Natural killer cell (primary cell): Measurements from ENCODE around the gene KIRREL3. TPM values are rescaled to one million over a fixed set of nuclear protein-coding genes. Genes with fewer than 3 reads are reported as not detected.

Experiments
- ATAC-seq, 3 donors: fragments of 150-1000 bp in 2 of 3; fragments of 200-7000 bp in 1 of 3; cut with Tn5 transposase; 1 replicate in 1 of 3; 2 replicates in 2 of 3; pipeline ENCODE4 v1.10.0; 2021; ENCODE audit warnings: mild to moderate bottlenecking in 2 of 3, moderate library complexity in 2 of 3
- DNase-seq, 2 donors: peaks; one replicate each; pipeline versions ENCODE4 v3.0.0 to v3.0.0-alpha.2; 2013 to 2021; ENCODE audit warnings: mixed read lengths in 1 of 2
- H3K27ac ChIP-seq: one replicate; pipeline ENCODE4 v1.5.1; 2013; ENCODE audit warnings: mild to moderate bottlenecking, low read length
- H3K27me3 ChIP-seq: one replicate; pipeline ENCODE4 v1.6.1; 2013; ENCODE audit warnings: low read length; ENCODE audit not compliant: control insufficient read depth, insufficient read depth
- H3K36me3 ChIP-seq: one replicate; pipeline ENCODE4 v1.6.1; 2013; ENCODE audit warnings: low read length; ENCODE audit not compliant: control insufficient read depth, insufficient read depth
- H3K4me1 ChIP-seq: one replicate; pipeline ENCODE4 v1.6.1; 2013; ENCODE audit warnings: low read length; ENCODE audit not compliant: control insufficient read depth, insufficient read depth
- H3K4me3 ChIP-seq: one replicate; pipeline ENCODE4 v1.5.1; 2013; ENCODE audit warnings: low read length
- H3K9me3 ChIP-seq: one replicate; pipeline ENCODE4 v1.6.1; 2013; ENCODE audit warnings: low read length; ENCODE audit not compliant: control insufficient read depth, insufficient read depth
- H3K27ac Mint-ChIP-seq, 2 donors: one replicate each; pipeline ENCODE4 v1.8.0; 2022; ENCODE audit warnings: mild to moderate bottlenecking in 2 of 2, mixed read lengths in 2 of 2, moderate library complexity in 1 of 2
- H3K27me3 Mint-ChIP-seq, 2 donors: one replicate each; pipeline ENCODE4 v1.8.0; 2022; ENCODE audit warnings: low read depth in 2 of 2, mixed read lengths in 2 of 2
- H3K36me3 Mint-ChIP-seq: one replicate; pipeline ENCODE4 v1.8.0; 2022; ENCODE audit warnings: mixed read lengths
- H3K4me1 Mint-ChIP-seq, 2 donors: one replicate each; pipeline ENCODE4 v1.8.0; 2022; ENCODE audit warnings: mixed read lengths in 2 of 2
- H3K4me3 Mint-ChIP-seq: one replicate; pipeline ENCODE4 v1.8.0; 2022; ENCODE audit warnings: mild to moderate bottlenecking, moderate library complexity, mixed read lengths
- H3K9me3 Mint-ChIP-seq, 2 donors: one replicate each; pipeline ENCODE4 v1.8.0; 2022; ENCODE audit warnings: mixed read lengths in 2 of 2
- CTCF ChIP-seq: fragments of 200-600 bp; IDR thresholded peaks from one replicate; pipeline ENCODE4 v1.8.0; 2022; ENCODE audit warnings: antibody characterized with exemption
- WGBS: methylation state at CpG from one replicate; pipeline ENCODE4 v1.1.7; 2013; ENCODE audit warnings: missing lambda C conversion rate; ENCODE audit not compliant: insufficient coverage; 5-methylcytosine and 5-hydroxymethylcytosine counted together
- intact Hi-C: fragments of 100-400 bp; cut with micrococcal nuclease; formaldehyde crosslinking; loops from one replicate; pipeline ENCODE4 v1.14.2; 2022
- total RNA-seq, 4 donors: library from RNA; stranded (reverse); fragments of 120-200 nt in 1 of 4; gene quantifications; one replicate each; pipeline versions ENCODE4 v1.2.3 to v1.2.4, GENCODE V29; 2013 to 2022

The KIRREL3 gene
- total RNA-seq, 3 donors from 2014 or later (not counting 1 experiment from before 2014, with no cell fraction given): not detected

DNA sequence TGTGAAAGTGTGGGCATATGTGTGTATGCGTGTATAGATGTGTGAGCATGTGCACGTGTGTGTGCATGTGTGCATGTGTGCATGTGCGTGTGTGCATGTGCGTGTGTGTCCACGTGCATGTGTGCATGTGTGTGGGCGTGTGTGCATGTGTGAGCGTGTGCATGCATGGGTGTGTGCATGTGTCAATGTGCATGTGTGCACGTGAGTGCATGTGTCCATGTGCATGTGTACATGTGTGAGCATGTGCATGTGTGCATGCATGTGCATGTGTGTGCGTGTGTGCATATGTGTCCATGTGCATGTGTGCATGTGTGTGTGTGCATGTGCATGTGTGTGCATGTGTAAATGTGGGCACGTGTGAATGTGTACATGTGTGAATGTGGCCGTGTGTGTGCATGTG, 549.8 kb downstream of the KIRREL3 start:
- no peaks in the 10 kb centered on the region for H3K36me3 Mint-ChIP-seq
- peaks cover 5% of the 10 kb centered on the region in 2 donors for H3K9me3 Mint-ChIP-seq
- no peak for DNase-seq
- intact Hi-C loops: no loop called here
- Histone ChIP-seq H3K27me3 (no peaks in the 10 kb centered on the region), H3K27ac (no peak overlapping the region), H3K4me3 (no peak overlapping the region), H3K9me3 (no peaks in the 10 kb centered on the region), H3K36me3 (no peaks in the 10 kb centered on the region), H3K4me1 (no peaks in the 10 kb centered on the region)
- H3K4me1 Mint-ChIP-seq: peaks cover 6 to 7% of the 10 kb centered on the region in 2 donors
- ATAC-seq: no peak
- H3K27ac Mint-ChIP-seq: no peak overlapping the region
- H3K27me3 Mint-ChIP-seq: no peaks in the 10 kb centered on the region
- H3K4me3 Mint-ChIP-seq: no peak overlapping the region
- 98% methylated on average over 11 of the region's 11 CpGs for WGBS
- TF ChIP-seq CTCF: no peak

GRCh38 chr11:126450198-126450597, 550.4 kb downstream of the KIRREL3 start:
- no peaks in the 10 kb centered on the region for H3K9me3 ChIP-seq
- Mint-ChIP-seq H3K4me3 (no peak overlapping the region), H3K9me3 (peaks cover 5% of the 10 kb centered on the region in 2 donors), H3K27me3 (no peaks in the 10 kb centered on the region), H3K36me3 (no peaks in the 10 kb centered on the region), H3K27ac (peak overlapping the region in 1 of 2 donors; percentile 44), H3K4me1 (peaks cover 6 to 7% of the 10 kb centered on the region in 2 donors)
- no peak for DNase-seq
- H3K4me3 ChIP-seq: no peak overlapping the region
- 84% methylated on average over 7 of the region's 7 CpGs for WGBS
- TF ChIP-seq CTCF: no peak
- H3K27me3 ChIP-seq: no peaks in the 10 kb centered on the region
- peak in 1 of 3 donors; percentile 29 for ATAC-seq
- intact Hi-C loops: no loop called here
- H3K4me1 ChIP-seq: no peaks in the 10 kb centered on the region
- no peaks in the 10 kb centered on the region for H3K36me3 ChIP-seq
- H3K27ac ChIP-seq: no peak overlapping the region

- DNase-seq (no peak), ATAC-seq (no peak)
- Mint-ChIP-seq H3K4me1 (peaks cover 6 to 7% of the 10 kb centered on the region in 2 donors), H3K4me3 (no peak overlapping the region), H3K9me3 (peaks cover 5% of the 10 kb centered on the region in 2 donors), H3K27me3 (no peaks in the 10 kb centered on the region), H3K36me3 (no peaks in the 10 kb centered on the region), H3K27ac (no peak overlapping the region)
- no peak overlapping the region for H3K27ac ChIP-seq
- no peaks in the 10 kb centered on the region for H3K9me3 ChIP-seq
- no peak overlapping the region for H3K4me3 ChIP-seq
- intact Hi-C loops: loop anchor here (10.0 kb wide), 1 partner anchor 1048 kb away; no protein-coding TSS in a partner anchor
- 86% methylated on average over 10 of the region's 10 CpGs for WGBS
- no peaks in the 10 kb centered on the region for H3K36me3 ChIP-seq
- H3K27me3 ChIP-seq: no peaks in the 10 kb centered on the region
- H3K4me1 ChIP-seq: no peaks in the 10 kb centered on the region
- TF ChIP-seq CTCF: no peak
Observed at GRCh38 chr11:126446581-126446980, 554.0 kb downstream of the KIRREL3 start.

- Histone ChIP-seq H3K27ac (no peak overlapping the region), H3K27me3 (no peaks in the 10 kb centered on the region), H3K4me1 (peaks cover 6% of the 10 kb centered on the region), H3K36me3 (no peaks in the 10 kb centered on the region), H3K4me3 (no peak overlapping the region), H3K9me3 (no peaks in the 10 kb centered on the region)
- 75% methylated on average over 6 of the region's 7 CpGs for WGBS
- Mint-ChIP-seq H3K9me3 (no peaks in the 10 kb centered on the region), H3K4me1 (peaks cover 7 to 10% of the 10 kb centered on the region in 2 donors), H3K27me3 (no peaks in the 10 kb centered on the region), H3K4me3 (no peak overlapping the region), H3K36me3 (no peaks in the 10 kb centered on the region), H3K27ac (no peak overlapping the region)
- intact Hi-C loops: loop anchor here (10.0 kb wide), 1 partner anchor 1051 kb away; no protein-coding TSS in a partner anchor
- no peak for TF ChIP-seq CTCF
- ATAC-seq (no peak), DNase-seq (no peak)
Observed at GRCh38 chr11:126444072-126444471, 556.5 kb downstream of the KIRREL3 start.
